OCI-LY3 (cell line): ENCODE results near the gene CTNNA3.

Source experiments
- CTCF ChIP-seq: fragments of 200-600, 300-600 bp; sonication (generic); IDR thresholded peaks from 2 replicates; pipeline ENCODE4 v1.5.1; 2014; ENCODE audit warnings: antibody characterized with exemption, low read length, low read depth
- EZH2phosphoT487 ChIP-seq: fragments of 200-600 bp; shearing (Covaris generic); IDR thresholded peaks from 2 replicates; pipeline ENCODE4 v1.6.1; 2018; ENCODE audit warnings: antibody characterized with exemption, mixed run types, low read depth

GRCh38 chr10:67401711-67402110 lies 294.3 kb downstream of the CTNNA3 start:
- TF ChIP-seq CTCF (no peak), EZH2phosphoT487 (no peak)
